NCI-H82 treated with DMSO at 0.1 percent for 48 hours (cell line): Measurements from ENCODE around the gene TPRG1.

Experiments used
- DNase-seq: peaks from one replicate; lab custom pipeline; 2025; ENCODE audit not compliant: unreplicated experiment; lab: John Stamatoyannopoulos, UW

TPRG1 gene

GRCh38 chr3:189171707-189172106 is at the start of gene TPRG1:
TPRG1 (plus strand) TSS chr3:189171971; CDS start chr3:189207385, 35,414 bp downstream.
- no peak for DNase-seq

- no peak for DNase-seq
Measured at GRCh38 chr3:189122110-189122509, 49.7 kb upstream of the TPRG1 start.

GRCh38 chr3:189122526-189123205 is 49.1 kb upstream of the TPRG1 start:
- no peak for DNase-seq

- DNase-seq = no peak
Measured at GRCh38 chr3:189123595-189124387, 48.0 kb upstream of the TPRG1 start.

- no peak for DNase-seq
Measured at GRCh38 chr3:189132231-189132671, 39.5 kb upstream of the TPRG1 start.

- no peak for DNase-seq
Measured at GRCh38 chr3:189132839-189133238, 38.9 kb upstream of the TPRG1 start.

- DNase-seq = no peak
Measured at GRCh38 chr3:189133768-189134167, 38.0 kb upstream of the TPRG1 start.

GRCh38 chr3:189137416-189137815 is 34.4 kb upstream of the TPRG1 start:
- DNase-seq = no peak

- no peak for DNase-seq
Measured at GRCh38 chr3:189138901-189139610, 32.7 kb upstream of the TPRG1 start.

DNA sequence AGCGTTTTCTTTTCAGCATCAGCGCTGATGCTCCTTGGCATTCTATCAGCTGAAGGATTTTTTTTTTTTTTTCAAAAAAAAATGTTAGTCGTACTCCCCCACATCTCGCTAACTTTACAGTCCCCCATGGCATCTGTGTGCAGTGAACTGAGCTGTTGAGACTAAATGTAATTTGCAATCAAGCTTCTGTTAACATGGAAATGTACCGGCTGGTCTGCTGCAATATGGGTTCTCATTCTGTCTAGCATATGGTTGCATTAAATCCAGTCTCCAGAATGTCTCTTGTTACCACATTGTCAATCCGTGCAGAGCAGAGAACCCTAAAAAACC is 32.2 kb upstream of the TPRG1 start:
- no peak for DNase-seq

DNA sequence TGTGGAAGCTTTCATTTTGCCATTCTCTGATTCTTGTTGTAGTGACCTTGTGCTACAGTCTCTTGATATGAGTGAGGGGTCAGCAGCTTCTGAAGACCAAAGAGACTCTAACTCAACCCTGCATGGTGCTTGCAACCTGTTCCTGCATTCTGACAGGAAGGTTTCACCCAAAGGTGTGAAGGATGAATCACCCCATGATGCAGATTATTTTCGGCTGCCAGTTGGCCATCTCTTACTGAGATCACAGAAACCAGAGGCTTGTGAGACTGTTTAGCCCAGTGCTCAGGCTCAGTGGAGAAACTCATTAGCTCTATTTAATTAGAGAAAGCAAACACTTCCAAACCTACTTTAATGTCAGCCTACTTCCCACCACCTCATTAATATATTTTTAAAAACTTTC is 29.2 kb upstream of the TPRG1 start:
- DNase-seq = no peak

DNA sequence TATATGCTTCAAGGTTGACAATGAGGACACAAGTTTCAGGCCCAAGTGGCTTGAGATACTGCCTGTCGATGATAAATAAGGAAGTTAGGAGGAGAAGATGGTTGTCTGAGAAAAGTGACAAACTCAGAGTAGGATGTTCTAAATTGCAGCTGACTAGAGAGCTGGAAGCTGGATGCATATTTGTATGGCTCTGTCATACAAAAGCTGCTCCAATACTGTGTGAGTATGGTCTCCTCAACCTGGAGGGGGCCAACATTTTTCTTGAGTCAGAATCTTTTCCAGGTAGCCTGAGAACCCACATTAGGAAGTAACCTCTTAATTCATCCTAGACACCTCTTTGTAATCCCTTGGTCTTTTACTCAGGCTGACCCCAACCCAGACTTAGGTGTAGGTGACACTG is 28.4 kb upstream of the TPRG1 start:
- DNase-seq = no peak

GRCh38 chr3:189143771-189144170 is 28.0 kb upstream of the TPRG1 start:
- DNase-seq = no peak

- DNase-seq = no peak
Measured at GRCh38 chr3:189144645-189145044, 27.1 kb upstream of the TPRG1 start.

DNA sequence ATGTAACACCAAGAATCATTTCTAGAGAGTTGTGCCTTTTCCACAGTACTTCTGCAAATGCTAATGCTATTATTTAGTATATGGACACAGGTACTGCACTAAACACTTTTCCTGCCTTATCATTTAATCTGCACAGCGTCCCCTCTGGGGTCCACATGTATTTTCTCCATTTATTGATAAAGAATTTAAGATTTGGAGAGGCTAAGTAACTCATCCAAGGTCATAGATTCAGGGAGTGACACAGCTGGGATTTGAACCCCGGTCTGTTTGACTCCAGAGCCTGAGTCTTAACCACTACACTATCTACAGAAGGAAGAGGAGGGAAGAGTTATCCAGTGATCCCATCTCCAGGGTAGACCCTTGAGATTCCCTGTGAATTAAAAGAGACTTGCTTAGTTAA is 24.9 kb upstream of the TPRG1 start:
- no peak for DNase-seq

- DNase-seq = peak; percentile 36
Measured at GRCh38 chr3:189148081-189148507, 23.7 kb upstream of the TPRG1 start.

DNA sequence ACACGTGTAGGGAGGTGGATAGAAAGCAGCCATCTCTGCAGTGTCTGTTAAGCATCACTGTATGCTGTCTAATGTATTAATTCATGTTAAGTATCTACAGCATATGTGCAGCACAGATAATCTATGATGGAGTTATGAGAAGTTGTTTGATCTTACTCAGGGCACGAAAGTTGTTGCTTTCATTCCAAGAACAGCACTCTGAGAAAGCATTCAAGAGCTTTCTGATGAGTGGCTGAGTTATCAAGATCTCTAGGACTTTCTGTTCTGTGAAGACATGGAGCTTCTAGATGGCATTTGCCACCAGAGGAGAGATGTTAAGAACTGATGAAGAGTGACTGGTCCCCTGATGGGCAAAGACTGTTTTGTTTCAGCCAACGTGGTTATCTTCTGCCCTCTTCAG is 22.6 kb upstream of the TPRG1 start:
- no peak for DNase-seq

DNA sequence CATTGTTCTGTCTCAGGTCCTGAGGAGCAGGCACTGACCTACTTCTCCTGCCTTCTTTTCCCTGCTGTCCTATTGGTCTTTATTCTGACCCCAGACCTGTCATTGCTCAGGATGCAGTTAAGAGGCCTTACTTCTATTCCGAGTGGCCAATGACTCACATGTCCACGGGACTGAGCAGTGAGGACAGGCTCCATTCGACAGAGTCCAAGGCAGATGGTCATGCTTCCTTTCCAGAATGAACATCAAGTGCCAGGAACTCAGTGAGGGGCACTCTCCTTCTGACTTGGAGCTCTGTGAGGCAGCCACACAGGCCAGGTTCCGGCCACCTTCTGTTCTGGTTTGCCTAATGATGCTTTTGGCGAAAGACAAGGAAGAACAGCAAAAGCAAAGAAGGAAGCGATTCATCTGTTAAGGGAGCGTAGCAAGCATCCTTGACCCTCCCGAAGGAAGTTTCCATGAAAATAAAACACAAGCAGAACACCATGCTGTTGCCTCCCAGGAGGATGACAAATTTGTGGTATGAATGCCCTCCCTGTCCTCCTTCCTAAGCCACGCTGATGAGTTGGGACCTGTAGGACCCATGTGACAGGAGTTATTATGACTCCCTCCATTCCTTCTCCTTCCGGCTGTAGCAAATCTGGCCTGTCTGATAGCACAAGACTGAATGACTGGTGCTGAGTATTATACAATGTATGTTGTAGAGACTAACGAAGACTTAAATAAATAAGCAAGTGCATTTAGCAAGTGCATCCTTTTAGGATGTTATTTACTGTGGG is 14.4 kb upstream of the TPRG1 start:
- DNase-seq = no peak

- DNase-seq = no peak
Measured at GRCh38 chr3:189158034-189158433, 13.7 kb upstream of the TPRG1 start.

GRCh38 chr3:189160519-189161309 is 11.1 kb upstream of the TPRG1 start:
- DNase-seq = no peak
